Measurements from ENCODE around the gene WDR93.

WDR93 gene

GRCh38 chr15:89790206-89790605, 99.6 kb downstream of the WDR93 start:
- DNase-seq (ENCODE audit: low read depth in 2 of 2) = no peak

- no peak for DNase-seq (ENCODE audit: low read depth in 2 of 2)
Observed at GRCh38 chr15:89790661-89791060, 100.0 kb downstream of the WDR93 start.

- DNase-seq (ENCODE audit: low read depth in 2 of 2) = no peak
Observed at GRCh38 chr15:89792106-89792805, 101.6 kb downstream of the WDR93 start.
